OCI-LY7 (cell line): ENCODE results near the gene DRC7. TPM values are rescaled to one million over a fixed set of nuclear protein-coding genes. Genes with fewer than 3 reads are reported as not detected.

Experiments used
- BruUV-seq: library from RNA; stranded (reverse); fragments of 400-500 nt; replicated peaks from 2 replicates; lab custom pipeline; 2021; lab: Mats Ljungman, UMichigan
- CTCF ChIA-PET: fragments of 300-600 bp; sonication (Branson Sonifier 250); formaldehyde crosslinking; loops from one replicate; lab custom pipeline; 2022; ENCODE audit warnings: antibody characterized with exemption; ENCODE audit not compliant: unreplicated experiment; lab: Charles Lee
- POLR2A ChIA-PET: fragments of 300-600 bp; sonication (Branson Sonifier 250); formaldehyde crosslinking; loops from one replicate; lab custom pipeline; 2022; ENCODE audit warnings: antibody characterized with exemption; lab: Charles Lee
- DNase-seq: peaks from one replicate; pipeline ENCODE4 v3.0.0-alpha.2; 2015; ENCODE audit warnings: low spot score
- H2AFZ ChIP-seq: fragments of 200-600 bp; sonication (generic), shearing (Covaris generic); 2 replicates; pipeline ENCODE4 v1.6.1; 2014; ENCODE audit warnings: mild to moderate bottlenecking, antibody characterized with exemption, low read length, moderate library complexity
- H3K27ac ChIP-seq: fragments of 200-600 bp; sonication (generic); 2 replicates; pipeline ENCODE4 v1.5.1; 2014; ENCODE audit warnings: mixed run types, low read depth, mild to moderate bottlenecking, moderate library complexity, low read length, inconsistent platforms; ENCODE audit not compliant: poor library complexity, severe bottlenecking
- H3K36me3 ChIP-seq: fragments of 200-600 bp; sonication (generic); 2 replicates; pipeline ENCODE4 v1.6.1; 2014; ENCODE audit warnings: mild to moderate bottlenecking, antibody characterized with exemption, low read length, moderate library complexity, mixed read lengths; ENCODE audit not compliant: insufficient read depth
- H3K4me1 ChIP-seq: fragments of 200-600 bp; sonication (generic); 2 replicates; pipeline ENCODE4 v1.5.1; 2014; ENCODE audit warnings: mild to moderate bottlenecking, low read length; ENCODE audit not compliant: insufficient read depth, poor library complexity, severe bottlenecking
- H3K4me2 ChIP-seq: fragments of 200-600 bp; sonication (generic); 2 replicates; pipeline ENCODE4 v1.6.1; 2014; ENCODE audit warnings: mild to moderate bottlenecking, low read length
- H3K4me3 ChIP-seq: fragments of 200-600 bp; sonication (generic); 2 replicates; pipeline ENCODE4 v1.5.1; 2014; ENCODE audit warnings: mild to moderate bottlenecking, low read depth, low read length; ENCODE audit not compliant: poor library complexity, severe bottlenecking
- H3K79me2 ChIP-seq: fragments of 200-600 bp; sonication (generic); 2 replicates; pipeline ENCODE4 v1.6.1; 2016; ENCODE audit warnings: low read depth, mild to moderate bottlenecking, low read length, moderate library complexity, mixed read lengths; ENCODE audit not compliant: insufficient read depth
- H3K9me2 ChIP-seq: fragments of 200-600 bp; sonication (generic); 2 replicates; pipeline ENCODE4 v1.6.1; 2016; ENCODE audit warnings: mild to moderate bottlenecking, low read length, mixed read lengths; ENCODE audit not compliant: insufficient read depth
- H3K9me3 ChIP-seq: fragments of 200-600 bp; sonication (generic); 2 replicates; pipeline ENCODE4 v1.6.1; 2014; ENCODE audit warnings: mild to moderate bottlenecking, mixed run types, low read length, mixed read lengths
- H4K20me1 ChIP-seq: fragments of 200-600 bp; sonication (generic); 2 replicates; pipeline ENCODE4 v1.6.1; 2014; ENCODE audit warnings: mild to moderate bottlenecking, antibody characterized with exemption, low read length, moderate library complexity, mixed read lengths; ENCODE audit not compliant: insufficient read depth
- EZH2phosphoT487 ChIP-seq: fragments of 200-600 bp; sonication (generic); IDR thresholded peaks from 2 replicates; pipeline ENCODE4 v1.6.1; 2018; ENCODE audit warnings: low read depth, borderline replicate concordance, mild to moderate bottlenecking, mixed run types, antibody characterized with exemption, low read length, moderate library complexity, mixed read lengths
- intact Hi-C: fragments of 100-400 bp; cut with micrococcal nuclease; formaldehyde crosslinking; loops from one replicate; pipeline ENCODE4 v1.10.0; 2022; ENCODE audit not compliant: unreplicated experiment
- total RNA-seq, 2 experiments: library from RNA; depleted of rRNA in 1 of 2; stranded (reverse); fragments of >200 nt in 1 of 2; shearing (Covaris generic) in 1 of 2; gene quantifications; 2 replicates each; pipeline ENCODE4 v1.2.3, GENCODE V29; 2014 to 2022
- TF ChIP-seq, protein P1 (sequence below): fragments of 200-600 bp; sonication (generic); conservative IDR thresholded peaks from 2 replicates; pipeline ENCODE4 v1.5.1; 2014; ENCODE audit warnings: mild to moderate bottlenecking, antibody characterized with exemption, low read length, moderate library complexity, mixed read lengths

The DRC7 gene
- total RNA-seq, 2 experiments from 2014 or later = 0.44 to 0.46 TPM

DNA sequence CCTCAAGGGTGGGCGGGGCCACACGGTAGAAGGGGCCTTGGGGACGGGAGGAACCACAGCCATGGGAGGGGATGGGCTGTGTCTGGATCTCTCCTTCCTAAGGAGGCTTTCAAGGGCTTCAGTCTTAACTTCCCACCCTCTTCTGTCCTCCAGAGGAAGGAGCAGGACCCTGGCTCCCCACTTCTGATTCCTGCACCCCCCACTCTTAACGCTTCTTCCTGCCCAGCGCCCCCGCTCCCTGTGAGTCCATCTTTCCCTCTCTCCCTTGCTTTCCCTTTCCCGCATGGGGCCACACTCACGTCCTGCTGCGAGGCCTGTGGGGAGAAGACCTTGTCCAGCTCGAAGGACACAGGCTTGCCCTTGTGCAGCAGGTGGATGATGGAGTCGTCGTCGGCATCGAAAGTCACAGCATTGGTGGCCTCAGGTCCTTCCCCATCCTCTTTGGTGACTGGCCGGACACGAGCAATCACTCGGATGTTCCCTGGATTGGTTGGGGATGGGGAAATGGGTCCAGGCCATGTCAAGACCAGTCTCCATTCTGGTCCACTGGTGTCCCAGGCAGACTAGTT lies 70.6 kb downstream of the DRC7 start:
- no peak for TF ChIP-seq EZH2phosphoT487
- TF ChIP-seq, protein P1, sequence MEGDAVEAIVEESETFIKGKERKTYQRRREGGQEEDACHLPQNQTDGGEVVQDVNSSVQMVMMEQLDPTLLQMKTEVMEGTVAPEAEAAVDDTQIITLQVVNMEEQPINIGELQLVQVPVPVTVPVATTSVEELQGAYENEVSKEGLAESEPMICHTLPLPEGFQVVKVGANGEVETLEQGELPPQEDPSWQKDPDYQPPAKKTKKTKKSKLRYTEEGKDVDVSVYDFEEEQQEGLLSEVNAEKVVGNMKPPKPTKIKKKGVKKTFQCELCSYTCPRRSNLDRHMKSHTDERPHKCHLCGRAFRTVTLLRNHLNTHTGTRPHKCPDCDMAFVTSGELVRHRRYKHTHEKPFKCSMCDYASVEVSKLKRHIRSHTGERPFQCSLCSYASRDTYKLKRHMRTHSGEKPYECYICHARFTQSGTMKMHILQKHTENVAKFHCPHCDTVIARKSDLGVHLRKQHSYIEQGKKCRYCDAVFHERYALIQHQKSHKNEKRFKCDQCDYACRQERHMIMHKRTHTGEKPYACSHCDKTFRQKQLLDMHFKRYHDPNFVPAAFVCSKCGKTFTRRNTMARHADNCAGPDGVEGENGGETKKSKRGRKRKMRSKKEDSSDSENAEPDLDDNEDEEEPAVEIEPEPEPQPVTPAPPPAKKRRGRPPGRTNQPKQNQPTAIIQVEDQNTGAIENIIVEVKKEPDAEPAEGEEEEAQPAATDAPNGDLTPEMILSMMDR = no peak

DNA sequence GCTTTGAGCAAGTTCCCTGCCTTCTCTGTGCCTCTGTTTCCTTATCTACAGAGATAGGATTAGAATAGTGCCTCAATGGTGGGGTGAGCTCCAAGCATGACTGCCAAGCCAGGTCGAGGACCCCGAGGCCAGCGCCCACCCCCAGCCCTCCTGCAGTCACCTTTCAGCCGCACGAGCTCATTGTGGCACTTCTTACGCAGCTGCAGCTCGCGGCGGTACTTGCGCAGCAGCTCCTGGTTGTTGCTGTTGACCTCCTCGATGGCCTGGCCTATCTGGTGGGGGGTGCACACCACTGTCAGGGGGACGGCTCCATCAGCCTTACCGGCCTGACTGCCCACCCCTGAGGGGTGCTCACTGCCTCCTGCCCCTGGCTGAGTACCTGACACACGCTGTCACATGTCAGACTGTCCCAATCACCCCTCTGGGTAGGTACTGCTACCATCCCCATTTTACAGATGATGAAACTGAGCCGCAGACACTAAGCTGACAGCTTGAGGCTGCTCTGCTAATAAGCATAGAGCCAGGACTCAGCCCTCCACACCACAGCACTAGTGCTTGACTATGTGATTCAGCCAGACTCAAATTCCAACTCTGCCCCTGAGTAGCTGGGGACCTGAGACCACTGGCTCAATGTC lies 72.2 kb downstream of the DRC7 start:
- Histone ChIP-seq H3K36me3 (no peaks in the 10 kb centered on the region), H3K27ac (no peak overlapping the region), H3K4me1 (no peaks in the 10 kb centered on the region), H3K79me2 (no peaks in the 10 kb centered on the region), H3K9me2 (no peaks in the 10 kb centered on the region), H3K4me2 (no peak overlapping the region), H3K4me3 (no peak overlapping the region), H4K20me1 (no peaks in the 10 kb centered on the region), H3K9me3 (no peaks in the 10 kb centered on the region), H2AFZ (no peak overlapping the region)
- CTCF ChIA-PET = interaction anchor here (0.6 kb wide), 1 partner anchor 31 kb away, joined by 3 read pairs; the partner anchor contains the start of gene KATNB1
- no peak for TF ChIP-seq EZH2phosphoT487
- TF ChIP-seq, protein P1 = no peak
- intact Hi-C loops = no loop called here
- BruUV-seq = no TSS peak
- no peak for DNase-seq
- POLR2A ChIA-PET = no interaction called here

More for the DNA sequence above, 70.6 kb downstream of the DRC7 start:
- H3K36me3 ChIP-seq = no peaks in the 10 kb centered on the region
- no peaks in the 10 kb centered on the region for H3K4me1 ChIP-seq
- H4K20me1 ChIP-seq = no peaks in the 10 kb centered on the region
- ChIA-PET CTCF (no interaction called here), POLR2A (no interaction called here)
- no peaks in the 10 kb centered on the region for H3K79me2 ChIP-seq
- no peak for DNase-seq
- no peaks in the 10 kb centered on the region for H3K9me2 ChIP-seq
- no peak overlapping the region for H3K27ac ChIP-seq
- no peak overlapping the region for H3K4me2 ChIP-seq
- H3K4me3 ChIP-seq = no peak overlapping the region
- intact Hi-C loops = no loop called here
- H3K9me3 ChIP-seq = no peaks in the 10 kb centered on the region
- BruUV-seq = no TSS peak
- no peak overlapping the region for H2AFZ ChIP-seq

DNA sequence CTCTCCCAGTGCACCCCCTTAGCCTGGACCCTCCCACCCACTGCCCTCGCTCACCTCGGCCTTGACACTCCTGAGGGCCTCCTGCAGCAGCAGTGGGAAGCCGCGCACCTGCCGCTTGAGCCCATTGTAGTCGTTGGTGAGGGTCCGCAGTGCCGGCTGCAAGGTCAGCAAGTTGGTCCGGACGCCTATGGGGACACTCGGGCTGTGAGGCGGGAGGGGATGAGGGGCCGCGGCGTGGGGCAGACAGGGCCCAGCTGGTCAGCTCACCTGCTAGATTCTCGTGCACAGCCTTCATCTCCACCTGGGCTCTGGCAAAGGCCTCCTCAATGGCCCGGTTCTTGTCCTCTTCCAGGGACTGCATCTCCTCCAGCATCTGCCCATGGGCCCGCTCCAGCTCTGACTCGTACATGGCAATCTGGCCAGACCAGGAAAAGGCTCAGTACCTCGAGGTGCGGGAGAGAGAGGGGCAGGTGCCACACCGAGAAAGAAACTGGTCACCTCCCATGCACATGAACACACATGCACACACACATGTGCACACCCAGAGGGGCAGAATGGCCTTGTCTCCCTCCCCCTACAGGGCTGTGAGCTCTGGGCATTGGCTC lies 75.0 kb downstream of the DRC7 start:
- no peaks in the 10 kb centered on the region for H3K36me3 ChIP-seq
- no peak overlapping the region for H3K27ac ChIP-seq
- CTCF ChIA-PET = no interaction called here
- H3K9me2 ChIP-seq = no peaks in the 10 kb centered on the region
- no peaks in the 10 kb centered on the region for H4K20me1 ChIP-seq
- TF ChIP-seq, protein P1 = no peak
- no peak for TF ChIP-seq EZH2phosphoT487
- no peaks in the 10 kb centered on the region for H3K9me3 ChIP-seq
- POLR2A ChIA-PET = no interaction called here
- no TSS peak for BruUV-seq
- no peaks in the 10 kb centered on the region for H3K79me2 ChIP-seq
- H3K4me2 ChIP-seq = no peak overlapping the region
- H3K4me3 ChIP-seq = no peak overlapping the region
- H2AFZ ChIP-seq = no peak overlapping the region
- intact Hi-C loops = no loop called here
- H3K4me1 ChIP-seq = no peaks in the 10 kb centered on the region
- no peak for DNase-seq
